ENCODE data around the gene EVA1A. TPM values are rescaled to one million over a fixed set of nuclear protein-coding genes. Genes with fewer than 3 reads are reported as not detected.
A peak's percentile ranks its signal among the peaks of the same experiment; 100 is the strongest.

EVA1A gene
- total RNA-seq, 2 experiments from 2014 or later, result 0.43 TPM; not detected in 1

- ChIA-PET CTCF (interaction anchor here (0.8 to 1.1 kb wide), 2 partner anchors 47 to 49 kb away, joined by 4 read pairs; no protein-coding TSS in a partner anchor), POLR2A (no interaction called here)
- peak overlapping the region; percentile 71 for H3K4me3 Mint-ChIP-seq
- H3K36me3 Mint-ChIP-seq (ENCODE audit: low read depth), result no peaks in the 10 kb centered on the region
- ATAC-seq (peak; percentile 71), DNase-seq (peak; percentile 16)
- H3K27ac Mint-ChIP-seq, result no peak overlapping the region
- no peaks in the 10 kb centered on the region for H3K9me3 Mint-ChIP-seq
- peaks cover 16% of the 10 kb centered on the region for H3K4me1 Mint-ChIP-seq (ENCODE audit: low read depth)
- peak; percentile 18 for TF ChIP-seq CTCF (IDR thresholded peaks at IDR 0.05)
- peaks cover 37% of the 10 kb centered on the region for H3K27me3 Mint-ChIP-seq
- intact Hi-C loops (cut with micrococcal nuclease), result no loop called here
Measured at GRCh38 chr2:75560022-75560767, 544 bp downstream of the EVA1A start.

GRCh38 chr2:75559680-75560021 lies 1.1 kb downstream of the EVA1A start:
- H3K27me3 Mint-ChIP-seq, result peaks cover 34% of the 10 kb centered on the region
- H3K27ac Mint-ChIP-seq, result no peak overlapping the region
- H3K36me3 Mint-ChIP-seq (ENCODE audit: low read depth), result no peaks in the 10 kb centered on the region
- no peak for TF ChIP-seq CTCF (IDR thresholded peaks at IDR 0.05)
- intact Hi-C loops (cut with micrococcal nuclease), result no loop called here
- DNase-seq, result no peak
- ATAC-seq, result no peak
- H3K4me3 Mint-ChIP-seq, result peak overlapping the region; percentile 71
- CTCF ChIA-PET, result interaction anchor here (1.1 to 1.3 kb wide), 2 partner anchors 14 to 49 kb away, joined by 3 to 4 read pairs; no protein-coding TSS in a partner anchor
- H3K4me1 Mint-ChIP-seq (ENCODE audit: low read depth), result peaks cover 15% of the 10 kb centered on the region
- no peaks in the 10 kb centered on the region for H3K9me3 Mint-ChIP-seq
- POLR2A ChIA-PET, result no interaction called here

GRCh38 chr2:75558786-75559679 lies 1.7 kb downstream of the EVA1A start:
- CTCF ChIA-PET, result interaction anchor here (1.3 kb wide), 1 partner anchor 14 kb away, joined by 3 read pairs; no protein-coding TSS in a partner anchor
- no peak for ATAC-seq
- no peaks in the 10 kb centered on the region for H3K9me3 Mint-ChIP-seq
- DNase-seq, result no peak
- peaks cover 13% of the 10 kb centered on the region for H3K4me1 Mint-ChIP-seq (ENCODE audit: low read depth)
- H3K4me3 Mint-ChIP-seq, result no peak overlapping the region
- peaks cover 34% of the 10 kb centered on the region for H3K27me3 Mint-ChIP-seq
- TF ChIP-seq CTCF (IDR thresholded peaks at IDR 0.05), result no peak
- intact Hi-C loops (cut with micrococcal nuclease), result no loop called here
- POLR2A ChIA-PET, result no interaction called here
- H3K36me3 Mint-ChIP-seq (ENCODE audit: low read depth), result no peaks in the 10 kb centered on the region
- no peak overlapping the region for H3K27ac Mint-ChIP-seq

GRCh38 chr2:75558136-75558535 lies 2.6 kb downstream of the EVA1A start:
- TF ChIP-seq CTCF (IDR thresholded peaks at IDR 0.05), result no peak
- H3K4me1 Mint-ChIP-seq (ENCODE audit: low read depth), result peaks cover 8% of the 10 kb centered on the region
- H3K4me3 Mint-ChIP-seq, result no peak overlapping the region
- no peak for ATAC-seq
- intact Hi-C loops (cut with micrococcal nuclease), result no loop called here
- H3K27me3 Mint-ChIP-seq, result peaks cover 32% of the 10 kb centered on the region
- H3K27ac Mint-ChIP-seq, result no peak overlapping the region
- no peak for DNase-seq
- ChIA-PET POLR2A (no interaction called here), CTCF (no interaction called here)
- no peaks in the 10 kb centered on the region for H3K36me3 Mint-ChIP-seq (ENCODE audit: low read depth)
- H3K9me3 Mint-ChIP-seq, result no peaks in the 10 kb centered on the region
